ENCODE results near the gene NCBP2L.

NCBP2L gene

DNA sequence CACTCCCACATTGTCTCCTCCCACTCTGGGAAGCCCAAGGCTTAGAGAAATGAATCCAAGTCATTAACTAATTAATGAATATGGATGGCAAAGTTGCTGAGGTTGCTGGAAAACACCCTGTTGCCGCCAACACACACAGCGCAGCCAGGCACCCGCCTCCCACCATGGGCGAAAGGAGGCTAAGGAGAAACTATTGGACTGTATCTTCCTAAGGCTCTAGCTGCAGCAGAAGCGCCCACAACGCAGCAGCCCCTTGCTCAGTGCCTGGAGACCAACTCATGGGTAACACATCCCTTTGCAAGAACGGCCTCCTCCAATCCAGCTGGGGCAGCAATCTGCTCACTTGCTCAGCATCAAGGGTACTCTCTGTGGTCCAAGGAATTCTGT is 36.1 kb upstream of the NCBP2L start:
- in situ Hi-C loops (cut with MboI; ENCODE audit: low pct_unique_long_range_greater_than_20kb, low sequenced_read_pairs, unreplicated experiment) = no loop called here
- no peak for DNase-seq (ENCODE audit: low spot score)
- TF ChIP-seq, protein P1, sequence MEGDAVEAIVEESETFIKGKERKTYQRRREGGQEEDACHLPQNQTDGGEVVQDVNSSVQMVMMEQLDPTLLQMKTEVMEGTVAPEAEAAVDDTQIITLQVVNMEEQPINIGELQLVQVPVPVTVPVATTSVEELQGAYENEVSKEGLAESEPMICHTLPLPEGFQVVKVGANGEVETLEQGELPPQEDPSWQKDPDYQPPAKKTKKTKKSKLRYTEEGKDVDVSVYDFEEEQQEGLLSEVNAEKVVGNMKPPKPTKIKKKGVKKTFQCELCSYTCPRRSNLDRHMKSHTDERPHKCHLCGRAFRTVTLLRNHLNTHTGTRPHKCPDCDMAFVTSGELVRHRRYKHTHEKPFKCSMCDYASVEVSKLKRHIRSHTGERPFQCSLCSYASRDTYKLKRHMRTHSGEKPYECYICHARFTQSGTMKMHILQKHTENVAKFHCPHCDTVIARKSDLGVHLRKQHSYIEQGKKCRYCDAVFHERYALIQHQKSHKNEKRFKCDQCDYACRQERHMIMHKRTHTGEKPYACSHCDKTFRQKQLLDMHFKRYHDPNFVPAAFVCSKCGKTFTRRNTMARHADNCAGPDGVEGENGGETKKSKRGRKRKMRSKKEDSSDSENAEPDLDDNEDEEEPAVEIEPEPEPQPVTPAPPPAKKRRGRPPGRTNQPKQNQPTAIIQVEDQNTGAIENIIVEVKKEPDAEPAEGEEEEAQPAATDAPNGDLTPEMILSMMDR (IDR thresholded peaks at IDR 0.05; ENCODE audit: extremely low read depth, insufficient read depth, missing control alignments) = no peak

DNA sequence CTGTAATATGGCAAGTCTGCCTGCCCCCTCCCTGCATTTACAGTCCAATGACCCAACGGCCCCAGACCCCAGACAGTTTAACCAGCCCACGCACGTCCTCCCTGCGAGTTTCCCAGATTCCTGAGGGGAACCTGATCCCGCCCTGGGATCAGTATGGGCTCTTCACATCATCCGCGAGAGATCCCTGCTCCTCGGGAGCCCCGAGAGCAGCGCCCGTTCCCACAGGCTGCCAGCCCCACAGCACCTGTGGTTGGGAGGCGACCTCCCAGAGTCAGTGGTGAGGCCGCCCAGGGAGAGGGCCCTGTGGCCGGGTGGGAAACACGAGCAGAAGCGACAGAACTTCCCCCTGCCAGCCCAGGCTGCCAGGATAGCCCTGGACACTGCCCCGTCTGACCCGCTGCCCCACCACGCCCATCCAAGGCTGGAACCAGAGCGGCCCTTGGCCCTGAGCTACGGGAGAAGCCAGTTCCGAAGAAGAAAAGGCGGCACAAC is 34.8 kb upstream of the NCBP2L start:
- TF ChIP-seq, protein P1 (IDR thresholded peaks at IDR 0.05; ENCODE audit: extremely low read depth, insufficient read depth, missing control alignments) = no peak
- in situ Hi-C loops (cut with MboI; ENCODE audit: low pct_unique_long_range_greater_than_20kb, low sequenced_read_pairs, unreplicated experiment) = no loop called here
- DNase-seq (ENCODE audit: low spot score) = no peak

- no peak for DNase-seq (ENCODE audit: low spot score)
- in situ Hi-C loops (cut with MboI; ENCODE audit: low pct_unique_long_range_greater_than_20kb, low sequenced_read_pairs, unreplicated experiment) = no loop called here
- TF ChIP-seq, protein P1 (IDR thresholded peaks at IDR 0.05; ENCODE audit: extremely low read depth, insufficient read depth, missing control alignments) = no peak
Measured at GRCh38 chrX:107743995-107744394, 33.5 kb upstream of the NCBP2L start.

DNA sequence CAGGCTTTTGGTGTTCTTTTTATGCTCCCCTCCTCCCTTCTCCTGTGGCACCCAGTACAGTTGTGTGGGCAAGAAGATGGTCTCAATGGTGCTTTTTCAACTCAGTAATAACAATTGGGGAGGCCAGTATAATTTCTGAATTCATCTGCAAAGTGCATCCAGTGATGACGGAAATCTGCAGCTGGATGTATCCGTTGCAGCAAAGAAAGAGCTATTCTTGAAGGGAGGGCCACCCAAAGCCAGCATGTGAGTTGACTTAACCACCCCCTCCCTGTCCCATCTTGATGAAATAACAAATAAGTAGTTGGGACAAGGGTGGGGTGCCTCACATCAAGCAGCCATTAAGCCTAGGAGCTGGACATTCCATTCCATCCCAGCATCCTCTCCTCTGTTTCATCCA is 32.7 kb upstream of the NCBP2L start:
- DNase-seq (ENCODE audit: low spot score) = no peak
- TF ChIP-seq, protein P1 (IDR thresholded peaks at IDR 0.05; ENCODE audit: extremely low read depth, insufficient read depth, missing control alignments) = no peak
- in situ Hi-C loops (cut with MboI; ENCODE audit: low pct_unique_long_range_greater_than_20kb, low sequenced_read_pairs, unreplicated experiment) = no loop called here

GRCh38 chrX:107747596-107748161 is 29.9 kb upstream of the NCBP2L start:
- DNase-seq (ENCODE audit: low spot score) = no peak
- TF ChIP-seq, protein P1 (IDR thresholded peaks at IDR 0.05; ENCODE audit: extremely low read depth, insufficient read depth, missing control alignments) = no peak
- in situ Hi-C loops (cut with MboI; ENCODE audit: low pct_unique_long_range_greater_than_20kb, low sequenced_read_pairs, unreplicated experiment) = no loop called here

GRCh38 chrX:107748506-107748905 is 29.0 kb upstream of the NCBP2L start:
- TF ChIP-seq, protein P1 (IDR thresholded peaks at IDR 0.05; ENCODE audit: extremely low read depth, insufficient read depth, missing control alignments) = no peak
- in situ Hi-C loops (cut with MboI; ENCODE audit: low pct_unique_long_range_greater_than_20kb, low sequenced_read_pairs, unreplicated experiment) = no loop called here
- DNase-seq (ENCODE audit: low spot score) = no peak
